Stimulated activated naive CD4-positive, alpha-beta T cell (primary cell): ENCODE results near the gene LSAMP.

ENCODE experiments used
- DNase-seq, 6 experiments: peaks; one replicate each; lab custom pipeline; 2025; lab: John Stamatoyannopoulos, UW

Gene LSAMP

GRCh38 chr3:116288485-116288884 lies 156.8 kb downstream of the LSAMP start:
- no peak for DNase-seq

- no peak for DNase-seq
These were observed 159.4 kb downstream of the LSAMP start for GRCh38 chr3:116285781-116286421.

- no peak for DNase-seq
These were observed 163.8 kb downstream of the LSAMP start for GRCh38 chr3:116281313-116282143.

- DNase-seq, result no peak
These were observed 165.1 kb downstream of the LSAMP start for GRCh38 chr3:116280130-116280740.

- DNase-seq, result no peak
These were observed 168.6 kb downstream of the LSAMP start for GRCh38 chr3:116276675-116277074.

- DNase-seq, result no peak
These were observed 175.2 kb downstream of the LSAMP start for GRCh38 chr3:116270056-116270455.

- DNase-seq, result no peak
These were observed 178.2 kb downstream of the LSAMP start for GRCh38 chr3:116267116-116267515.

- DNase-seq, result no peak
These were observed 179.2 kb downstream of the LSAMP start for GRCh38 chr3:116265976-116266584.

GRCh38 chr3:116265320-116265695 lies 180.0 kb downstream of the LSAMP start:
- DNase-seq, result no peak

- DNase-seq, result no peak
These were observed 180.6 kb downstream of the LSAMP start for GRCh38 chr3:116264546-116265319.

GRCh38 chr3:116263842-116264545 lies 181.3 kb downstream of the LSAMP start:
- DNase-seq, result no peak

GRCh38 chr3:116260491-116260890 lies 184.8 kb downstream of the LSAMP start:
- no peak for DNase-seq

- no peak for DNase-seq
These were observed 185.3 kb downstream of the LSAMP start for GRCh38 chr3:116259984-116260383.

GRCh38 chr3:116256843-116257485 lies 188.3 kb downstream of the LSAMP start:
- no peak for DNase-seq

GRCh38 chr3:116254541-116254940 lies 190.7 kb downstream of the LSAMP start:
- DNase-seq, result no peak

GRCh38 chr3:116253511-116253910 lies 191.8 kb downstream of the LSAMP start:
- no peak for DNase-seq

GRCh38 chr3:116247605-116248004 lies 197.7 kb downstream of the LSAMP start:
- no peak for DNase-seq

- DNase-seq, result no peak
These were observed 198.8 kb downstream of the LSAMP start for GRCh38 chr3:116246406-116246980.

GRCh38 chr3:116242825-116243224 lies 202.5 kb downstream of the LSAMP start:
- DNase-seq, result no peak

GRCh38 chr3:116241677-116242076 lies 203.6 kb downstream of the LSAMP start:
- no peak for DNase-seq
